NCI-H748 (cell line): ENCODE data around the gene TBPL1.

Source experiments
- DNase-seq: peaks from one replicate; lab custom pipeline; 2025; ENCODE audit not compliant: unreplicated experiment; lab: John Stamatoyannopoulos, UW

Gene TBPL1

GRCh38 chr6:134034961-134035822 lies 82.2 kb downstream of the TBPL1 start:
- peak; percentile 72 for DNase-seq

GRCh38 chr6:134035823-134036296 lies 82.8 kb downstream of the TBPL1 start:
- DNase-seq: peak; percentile 99

- no peak for DNase-seq
Observed at GRCh38 chr6:134039116-134039515, 86.1 kb downstream of the TBPL1 start.
